ENCODE data around the gene ADH4.

DNA sequence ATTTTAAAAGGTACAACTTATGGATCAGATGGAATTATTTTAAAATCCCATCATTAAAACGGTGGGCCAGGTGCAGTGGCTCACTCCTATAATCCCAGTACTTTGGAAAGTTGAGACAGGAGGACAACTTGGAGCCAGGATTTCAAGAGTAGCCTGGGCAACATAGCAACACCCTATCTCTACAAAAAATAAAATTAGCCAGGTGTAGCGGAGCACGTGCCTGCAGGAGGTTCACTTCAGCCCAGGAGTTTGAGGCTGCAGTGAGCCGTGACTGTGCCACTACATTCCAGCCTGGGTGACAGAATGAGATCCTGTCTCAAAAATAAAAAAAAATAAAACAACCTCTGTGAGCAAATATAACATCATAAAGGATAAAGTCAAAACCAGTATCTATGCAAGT lies 66.9 kb downstream of the ADH4 start:
- TF ChIP-seq POLR2A (IDR thresholded peaks at IDR 0.05; ENCODE audit: low read depth, low read length) = no peak
- TF ChIP-seq POLR2AphosphoS5 (IDR thresholded peaks at IDR 0.05; ENCODE audit: low read depth, low read length) = no peak
- TF ChIP-seq TAF1 (IDR thresholded peaks at IDR 0.05; ENCODE audit: borderline replicate concordance, low read depth, low read length) = no peak
